Measurements from ENCODE around the gene UPK1A.

DNA sequence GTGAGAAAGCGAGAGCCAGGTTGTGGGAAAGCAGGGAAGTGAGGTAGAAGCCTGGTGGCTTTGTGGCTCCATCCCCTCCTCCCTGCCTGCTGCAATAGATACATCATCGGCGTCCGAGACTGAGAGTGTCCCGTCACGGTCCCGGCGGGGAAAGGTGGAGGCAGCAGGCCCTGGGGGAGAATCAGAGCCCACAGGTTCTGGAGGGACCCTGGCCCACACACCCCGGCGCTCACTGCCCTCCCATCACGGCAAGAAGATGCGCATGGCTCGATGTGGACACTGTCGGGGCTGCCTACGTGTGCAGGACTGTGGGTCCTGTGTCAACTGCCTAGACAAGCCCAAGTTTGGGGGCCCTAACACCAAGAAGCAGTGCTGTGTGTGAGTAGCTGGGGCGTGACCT lies 56.6 kb downstream of the UPK1A start:
- TF ChIP-seq, protein P1, sequence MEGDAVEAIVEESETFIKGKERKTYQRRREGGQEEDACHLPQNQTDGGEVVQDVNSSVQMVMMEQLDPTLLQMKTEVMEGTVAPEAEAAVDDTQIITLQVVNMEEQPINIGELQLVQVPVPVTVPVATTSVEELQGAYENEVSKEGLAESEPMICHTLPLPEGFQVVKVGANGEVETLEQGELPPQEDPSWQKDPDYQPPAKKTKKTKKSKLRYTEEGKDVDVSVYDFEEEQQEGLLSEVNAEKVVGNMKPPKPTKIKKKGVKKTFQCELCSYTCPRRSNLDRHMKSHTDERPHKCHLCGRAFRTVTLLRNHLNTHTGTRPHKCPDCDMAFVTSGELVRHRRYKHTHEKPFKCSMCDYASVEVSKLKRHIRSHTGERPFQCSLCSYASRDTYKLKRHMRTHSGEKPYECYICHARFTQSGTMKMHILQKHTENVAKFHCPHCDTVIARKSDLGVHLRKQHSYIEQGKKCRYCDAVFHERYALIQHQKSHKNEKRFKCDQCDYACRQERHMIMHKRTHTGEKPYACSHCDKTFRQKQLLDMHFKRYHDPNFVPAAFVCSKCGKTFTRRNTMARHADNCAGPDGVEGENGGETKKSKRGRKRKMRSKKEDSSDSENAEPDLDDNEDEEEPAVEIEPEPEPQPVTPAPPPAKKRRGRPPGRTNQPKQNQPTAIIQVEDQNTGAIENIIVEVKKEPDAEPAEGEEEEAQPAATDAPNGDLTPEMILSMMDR (IDR thresholded peaks at IDR 0.05), result no peak
- TF ChIP-seq EP300 (IDR thresholded peaks at IDR 0.05) (no peak), POLR2AphosphoS5 (IDR thresholded peaks at IDR 0.05) (no peak)

All from suprapubic skin (tissue), 4 donors.